Mammary epithelial cell (primary cell): ENCODE measurements around the gene HEPN1.

Experiments used
- EZH2 ChIP-seq: IDR thresholded peaks from 2 replicates; pipeline ENCODE4 v1.6.1; 2012; ENCODE audit warnings: low read length, inconsistent platforms, borderline replicate concordance
- TF ChIP-seq, protein P1 (sequence below), 2 donors: IDR thresholded peaks in 1 of 2; conservative IDR thresholded peaks in 1 of 2; 2 replicates each; pipeline ENCODE4 v1.5.1; 2011 to 2012; ENCODE audit warnings: inconsistent platforms in 2 of 2, low read length in 2 of 2, mild to moderate bottlenecking in 2 of 2, control low read depth in 1 of 2, low read depth in 1 of 2; ENCODE audit not compliant: insufficient read depth in 1 of 2; ENCODE audit errors: extremely low read depth in 1 of 2

DNA sequence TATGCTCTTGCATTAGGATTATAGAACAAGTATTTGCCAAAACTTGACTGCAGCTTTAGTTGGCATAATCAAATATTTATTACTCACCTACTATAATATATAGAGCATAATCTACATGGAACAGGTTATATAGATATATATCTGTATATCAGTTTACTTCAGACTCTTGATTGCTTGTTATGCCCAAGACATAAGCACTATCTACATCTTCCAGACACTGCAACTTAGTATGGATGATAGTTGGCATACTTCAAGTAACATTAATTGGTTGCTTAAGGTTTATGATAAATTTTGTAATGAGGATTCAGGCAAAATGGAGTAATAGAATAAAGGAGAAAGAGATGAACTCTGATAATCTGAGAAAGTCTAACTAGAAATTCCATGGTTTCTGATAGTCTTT lies 36.0 kb downstream of the HEPN1 start:
- TF ChIP-seq, protein P1, sequence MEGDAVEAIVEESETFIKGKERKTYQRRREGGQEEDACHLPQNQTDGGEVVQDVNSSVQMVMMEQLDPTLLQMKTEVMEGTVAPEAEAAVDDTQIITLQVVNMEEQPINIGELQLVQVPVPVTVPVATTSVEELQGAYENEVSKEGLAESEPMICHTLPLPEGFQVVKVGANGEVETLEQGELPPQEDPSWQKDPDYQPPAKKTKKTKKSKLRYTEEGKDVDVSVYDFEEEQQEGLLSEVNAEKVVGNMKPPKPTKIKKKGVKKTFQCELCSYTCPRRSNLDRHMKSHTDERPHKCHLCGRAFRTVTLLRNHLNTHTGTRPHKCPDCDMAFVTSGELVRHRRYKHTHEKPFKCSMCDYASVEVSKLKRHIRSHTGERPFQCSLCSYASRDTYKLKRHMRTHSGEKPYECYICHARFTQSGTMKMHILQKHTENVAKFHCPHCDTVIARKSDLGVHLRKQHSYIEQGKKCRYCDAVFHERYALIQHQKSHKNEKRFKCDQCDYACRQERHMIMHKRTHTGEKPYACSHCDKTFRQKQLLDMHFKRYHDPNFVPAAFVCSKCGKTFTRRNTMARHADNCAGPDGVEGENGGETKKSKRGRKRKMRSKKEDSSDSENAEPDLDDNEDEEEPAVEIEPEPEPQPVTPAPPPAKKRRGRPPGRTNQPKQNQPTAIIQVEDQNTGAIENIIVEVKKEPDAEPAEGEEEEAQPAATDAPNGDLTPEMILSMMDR (conservative IDR thresholded peaks at IDR 0.05 in 1 of 2, IDR thresholded peaks at IDR 0.05 in 1 of 2; ENCODE audit: extremely low read depth in 1 of 2, insufficient read depth in 1 of 2, low read depth in 1 of 2, low read length in 2 of 2) = no peak
- no peak for TF ChIP-seq EZH2
